Activated T-cell treated with anti-CD3 and anti-CD28 coated beads, Interleukin-2, amount 50 U/mL, for 4 hours (primary cell): ENCODE results near the gene TUG1. TPM values are rescaled to one million over a fixed set of nuclear protein-coding genes. Genes with fewer than 3 reads are reported as not detected.

ENCODE experiments used
- ATAC-seq, 2 donors: fragments of 200-7000 bp; cut with Tn5 transposase; one replicate each; pipeline ENCODE4 v1.10.0; 2021
- DNase-seq: peaks from one replicate; pipeline ENCODE4 v3.0.0-alpha.2; 2020
- H3K27me3 Mint-ChIP-seq: one replicate; pipeline ENCODE4 v1.8.0; 2021; ENCODE audit warnings: low read depth, mixed read lengths
- H3K36me3 Mint-ChIP-seq: one replicate; pipeline ENCODE4 v1.8.0; 2022; ENCODE audit warnings: mixed read lengths; ENCODE audit not compliant: insufficient read depth
- H3K4me1 Mint-ChIP-seq: one replicate; pipeline ENCODE4 v1.8.0; 2021; ENCODE audit warnings: low read depth, mixed read lengths
- H3K4me3 Mint-ChIP-seq: one replicate; pipeline ENCODE4 v1.8.0; 2021; ENCODE audit warnings: mild to moderate bottlenecking, moderate library complexity, mixed read lengths
- H3K9me3 Mint-ChIP-seq: one replicate; pipeline ENCODE4 v1.8.0; 2021; ENCODE audit warnings: mixed read lengths
- total RNA-seq, 3 donors: library from RNA; stranded (reverse); gene quantifications; one replicate each; pipeline ENCODE4 v1.2.1, GENCODE V29; 2021

Gene TUG1
- total RNA-seq, 3 donors from 2014 or later, result 33.8 to 43.6 (median 36.3) TPM

- no peaks in the 10 kb centered on the region for H3K9me3 Mint-ChIP-seq
- DNase-seq (no peak), ATAC-seq (no peak)
- peaks cover 49% of the 10 kb centered on the region for H3K4me1 Mint-ChIP-seq
- H3K36me3 Mint-ChIP-seq, result peaks cover 60% of the 10 kb centered on the region
- no peak overlapping the region for H3K4me3 Mint-ChIP-seq
- no peaks in the 10 kb centered on the region for H3K27me3 Mint-ChIP-seq
These were observed 35.0 kb upstream of the TUG1 start for GRCh38 chr22:30934053-30934452.

- Mint-ChIP-seq H3K4me3 (peak overlapping the region; percentile 68), H3K4me1 (peaks cover 86% of the 10 kb centered on the region), H3K27me3 (no peaks in the 10 kb centered on the region), H3K9me3 (no peaks in the 10 kb centered on the region), H3K36me3 (peaks cover 58% of the 10 kb centered on the region)
- DNase-seq (peak; percentile 39), ATAC-seq (peak; percentile 71 to 72)
These were observed 28.2 kb upstream of the TUG1 start for GRCh38 chr22:30940685-30941362.

GRCh38 chr22:30941363-30941740 is 27.7 kb upstream of the TUG1 start:
- Mint-ChIP-seq H3K27me3 (no peaks in the 10 kb centered on the region), H3K4me1 (peaks cover 86% of the 10 kb centered on the region), H3K4me3 (peak overlapping the region; percentile 68), H3K36me3 (peaks cover 57% of the 10 kb centered on the region), H3K9me3 (no peaks in the 10 kb centered on the region)
- ATAC-seq (peak; percentile 30 to 38), DNase-seq (no peak)

GRCh38 chr22:30943368-30943767 is 25.7 kb upstream of the TUG1 start:
- Mint-ChIP-seq H3K4me1 (peaks cover 73% of the 10 kb centered on the region), H3K4me3 (no peak overlapping the region), H3K36me3 (peaks cover 50% of the 10 kb centered on the region), H3K9me3 (no peaks in the 10 kb centered on the region), H3K27me3 (no peaks in the 10 kb centered on the region)
- no peak for ATAC-seq
- DNase-seq, result peak; percentile 32

- no peaks in the 10 kb centered on the region for H3K9me3 Mint-ChIP-seq
- ATAC-seq (no peak), DNase-seq (no peak)
- H3K4me3 Mint-ChIP-seq, result no peak overlapping the region
- peaks cover 48% of the 10 kb centered on the region for H3K36me3 Mint-ChIP-seq
- H3K4me1 Mint-ChIP-seq, result peaks cover 62% of the 10 kb centered on the region
- no peaks in the 10 kb centered on the region for H3K27me3 Mint-ChIP-seq
These were observed 24.1 kb upstream of the TUG1 start for GRCh38 chr22:30944986-30945385.

GRCh38 chr22:30945653-30946052 is 23.4 kb upstream of the TUG1 start:
- Mint-ChIP-seq H3K4me3 (no peak overlapping the region), H3K36me3 (peaks cover 48% of the 10 kb centered on the region), H3K9me3 (no peaks in the 10 kb centered on the region), H3K4me1 (peaks cover 56% of the 10 kb centered on the region), H3K27me3 (no peaks in the 10 kb centered on the region)
- ATAC-seq (no peak), DNase-seq (no peak)

- no peak for ATAC-seq
- Mint-ChIP-seq H3K36me3 (peaks cover 51% of the 10 kb centered on the region), H3K9me3 (no peaks in the 10 kb centered on the region), H3K27me3 (no peaks in the 10 kb centered on the region), H3K4me3 (no peak overlapping the region), H3K4me1 (peaks cover 52% of the 10 kb centered on the region)
- DNase-seq, result no peak
These were observed 22.7 kb upstream of the TUG1 start for GRCh38 chr22:30946354-30946753.

GRCh38 chr22:30947173-30947815 is 21.8 kb upstream of the TUG1 start:
- DNase-seq, result no peak
- Mint-ChIP-seq H3K9me3 (no peaks in the 10 kb centered on the region), H3K27me3 (no peaks in the 10 kb centered on the region), H3K4me1 (peaks cover 52% of the 10 kb centered on the region), H3K4me3 (no peak overlapping the region), H3K36me3 (peaks cover 48% of the 10 kb centered on the region)
- ATAC-seq, result no peak

- Mint-ChIP-seq H3K4me1 (peaks cover 54% of the 10 kb centered on the region), H3K9me3 (no peaks in the 10 kb centered on the region), H3K36me3 (peaks cover 51% of the 10 kb centered on the region), H3K4me3 (no peak overlapping the region), H3K27me3 (no peaks in the 10 kb centered on the region)
- ATAC-seq (peak; percentile 53 to 58), DNase-seq (no peak)
These were observed 21.1 kb upstream of the TUG1 start for GRCh38 chr22:30947816-30948454.

GRCh38 chr22:30948930-30949342 is 20.1 kb upstream of the TUG1 start:
- Mint-ChIP-seq H3K4me1 (peaks cover 50% of the 10 kb centered on the region), H3K36me3 (peaks cover 53% of the 10 kb centered on the region), H3K9me3 (no peaks in the 10 kb centered on the region)

GRCh38 chr22:30949934-30950660 is 19.0 kb upstream of the TUG1 start:
- H3K36me3 Mint-ChIP-seq, result peaks cover 44% of the 10 kb centered on the region
- ATAC-seq (no peak), DNase-seq (no peak)
- no peak overlapping the region for H3K4me3 Mint-ChIP-seq
- H3K4me1 Mint-ChIP-seq, result peaks cover 46% of the 10 kb centered on the region
- no peaks in the 10 kb centered on the region for H3K9me3 Mint-ChIP-seq
- no peaks in the 10 kb centered on the region for H3K27me3 Mint-ChIP-seq

More at GRCh38 chr22:30948930-30949342, 20.1 kb upstream of the TUG1 start:
- no peak for DNase-seq
- Mint-ChIP-seq H3K4me3 (no peak overlapping the region), H3K27me3 (no peaks in the 10 kb centered on the region)
- no peak for ATAC-seq

GRCh38 chr22:30953206-30953605 is 15.9 kb upstream of the TUG1 start:
- peaks cover 36% of the 10 kb centered on the region for H3K36me3 Mint-ChIP-seq
- H3K27me3 Mint-ChIP-seq, result no peaks in the 10 kb centered on the region
- ATAC-seq (no peak), DNase-seq (no peak)
- no peak overlapping the region for H3K4me3 Mint-ChIP-seq
- H3K4me1 Mint-ChIP-seq, result peaks cover 57% of the 10 kb centered on the region
- H3K9me3 Mint-ChIP-seq, result no peaks in the 10 kb centered on the region

- no peak overlapping the region for H3K4me3 Mint-ChIP-seq
- DNase-seq (no peak), ATAC-seq (no peak)
- H3K36me3 Mint-ChIP-seq, result peaks cover 28% of the 10 kb centered on the region
- peaks cover 66% of the 10 kb centered on the region for H3K4me1 Mint-ChIP-seq
- H3K9me3 Mint-ChIP-seq, result no peaks in the 10 kb centered on the region
- no peaks in the 10 kb centered on the region for H3K27me3 Mint-ChIP-seq
These were observed 13.9 kb upstream of the TUG1 start for GRCh38 chr22:30955153-30955552.

GRCh38 chr22:30964858-30965257 is 4.2 kb upstream of the TUG1 start:
- H3K27me3 Mint-ChIP-seq, result no peaks in the 10 kb centered on the region
- peaks cover 30% of the 10 kb centered on the region for H3K4me1 Mint-ChIP-seq
- DNase-seq, result no peak
- H3K36me3 Mint-ChIP-seq, result peaks cover 14% of the 10 kb centered on the region
- H3K9me3 Mint-ChIP-seq, result peaks cover 10% of the 10 kb centered on the region
- no peak overlapping the region for H3K4me3 Mint-ChIP-seq
- no peak for ATAC-seq
